ENCODE measurements around the gene CA12. TPM values are rescaled to one million over a fixed set of nuclear protein-coding genes. Genes with fewer than 3 reads are reported as not detected.

The CA12 gene
- total and polyA plus RNA-seq, 9 of the 15 experiments (the other 6 are each of a cell fraction or from before 2014, with no cell fraction given) = 0.01 to 0.78 (median 0.15) TPM; not detected in 1

GRCh38 chr15:63344731-63345390 lies 36.8 kb downstream of the CA12 start (continued):
- no peak for TF ChIP-seq ZNF655 (CRISPR knock-in tag; IDR thresholded peaks at IDR 0.05)
- TF ChIP-seq MCM5 (IDR thresholded peaks at IDR 0.05; ENCODE audit: low read depth) = no peak
- TF ChIP-seq ZNF253 (CRISPR knock-in tag; conservative IDR thresholded peaks at IDR 0.05) = no peak
- peak; percentile 91; the same call in 1 of the 2 replicates for TF ChIP-seq CTBP1 (IDR thresholded peaks at IDR 0.05; ENCODE audit: borderline replicate concordance)
- no peak for TF ChIP-seq ZNF124 (CRISPR knock-in tag; IDR thresholded peaks at IDR 0.05)
- TF ChIP-seq ZNF239 (CRISPR knock-in tag; IDR thresholded peaks at IDR 0.05) = peak; percentile 69
- TF ChIP-seq HEY1 (CRISPR knock-in tag; IDR thresholded peaks at IDR 0.05; ENCODE audit: borderline replicate concordance) = no peak
- TF ChIP-seq ZBTB43 (CRISPR knock-in tag; IDR thresholded peaks at IDR 0.05) = no peak
- no peak for TF ChIP-seq KHSRP (IDR thresholded peaks at IDR 0.05)
- no peak for TF ChIP-seq CBX8 (IDR thresholded peaks at IDR 0.05; ENCODE audit: borderline replicate concordance, extremely low read depth, low read depth, low read length, poor library complexity, severe bottlenecking)
- no peak for TF ChIP-seq CHD1 (IDR thresholded peaks at IDR 0.05; ENCODE audit: low read length)
- no peak for TF ChIP-seq GABPB2 (CRISPR knock-in tag; conservative IDR thresholded peaks at IDR 0.05)
- TF ChIP-seq EHMT2 (IDR thresholded peaks at IDR 0.05) = no peak
- no peak for TF ChIP-seq RBM39 (optimal IDR thresholded peaks at IDR 0.05; ENCODE audit: low read depth, low read length)
- 0 out of 2 replicates have a peak, but pooled peaks have one; percentile 67 for TF ChIP-seq BRD4 (IDR thresholded peaks at IDR 0.05)
- TF ChIP-seq DLX4 (CRISPR knock-in tag; IDR thresholded peaks at IDR 0.05) = no peak
- peak; percentile 83 for TF ChIP-seq SMAD4 (CRISPR knock-in tag; conservative IDR thresholded peaks at IDR 0.05)
- no peak for TF ChIP-seq SMAD1 (IDR thresholded peaks at IDR 0.05; ENCODE audit: low read depth, low read length, partially characterized antibody)
- TF ChIP-seq SRSF9 (IDR thresholded peaks at IDR 0.05; ENCODE audit: borderline replicate concordance, low read depth, low read length) = no peak
- no peak for TF ChIP-seq SUPT5H (IDR thresholded peaks at IDR 0.05)
- no peak for TF ChIP-seq SNRNP70 (optimal IDR thresholded peaks at IDR 0.05; ENCODE audit: low read depth, low read length)
- TF ChIP-seq PHB2 (IDR thresholded peaks at IDR 0.05; ENCODE audit: low read depth) = no peak
- TF ChIP-seq U2AF1 (optimal IDR thresholded peaks at IDR 0.05; ENCODE audit: low read depth, low read length) = no peak
- no peak for TF ChIP-seq CHCHD3 (CRISPR knock-in tag; IDR thresholded peaks at IDR 0.05)
- no peak for TF ChIP-seq ZNF143 (CRISPR knock-in tag; IDR thresholded peaks at IDR 0.05)
- TF ChIP-seq BCL6 (CRISPR knock-in tag; IDR thresholded peaks at IDR 0.05) = no peak; the same call in 1 of the 2 replicates
- TF ChIP-seq, protein P1, sequence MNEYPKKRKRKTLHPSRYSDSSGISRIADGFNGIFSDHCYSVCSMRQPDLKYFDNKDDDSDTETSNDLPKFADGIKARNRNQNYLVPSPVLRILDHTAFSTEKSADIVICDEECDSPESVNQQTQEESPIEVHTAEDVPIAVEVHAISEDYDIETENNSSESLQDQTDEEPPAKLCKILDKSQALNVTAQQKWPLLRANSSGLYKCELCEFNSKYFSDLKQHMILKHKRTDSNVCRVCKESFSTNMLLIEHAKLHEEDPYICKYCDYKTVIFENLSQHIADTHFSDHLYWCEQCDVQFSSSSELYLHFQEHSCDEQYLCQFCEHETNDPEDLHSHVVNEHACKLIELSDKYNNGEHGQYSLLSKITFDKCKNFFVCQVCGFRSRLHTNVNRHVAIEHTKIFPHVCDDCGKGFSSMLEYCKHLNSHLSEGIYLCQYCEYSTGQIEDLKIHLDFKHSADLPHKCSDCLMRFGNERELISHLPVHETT (CRISPR knock-in tag; conservative IDR thresholded peaks at IDR 0.05 in 1 of 2, IDR thresholded peaks at IDR 0.05 in 1 of 2) = peak in 1 of 2 experiments; percentile 85; a peak in 2 of 4 replicates
